OCI-LY1 (cell line): Measurements from ENCODE around the gene TWF1.

Experiments
- H2AFZ ChIP-seq: fragments of 200-600 bp; sonication (generic), shearing (Covaris generic); 2 replicates; pipeline ENCODE4 v1.6.0; 2014; ENCODE audit warnings: antibody characterized with exemption, mild to moderate bottlenecking, low read length
- H3F3A ChIP-seq: fragments of 200-600 bp; sonication (generic), shearing (Covaris generic); 2 replicates; pipeline ENCODE4 v1.6.0; 2014; ENCODE audit warnings: mild to moderate bottlenecking, antibody characterized with exemption, low read length, moderate library complexity; ENCODE audit not compliant: insufficient read depth
- H3K27ac ChIP-seq: fragments of 200-600 bp; sonication (generic); 2 replicates; pipeline ENCODE4 v1.5.1; 2014; ENCODE audit warnings: low read length, mixed run types, mild to moderate bottlenecking, low read depth; ENCODE audit not compliant: poor library complexity, severe bottlenecking
- H3K27me3 ChIP-seq: fragments of 200-600 bp; sonication (generic); 2 replicates; pipeline ENCODE4 v1.6.0; 2014; ENCODE audit warnings: antibody characterized with exemption, mild to moderate bottlenecking, low read length, moderate library complexity; ENCODE audit not compliant: insufficient read depth
- H3K36me3 ChIP-seq: fragments of 200-600 bp; sonication (generic); 2 replicates; pipeline ENCODE4 v1.6.1; 2014; ENCODE audit warnings: mild to moderate bottlenecking, antibody characterized with exemption, low read length, moderate library complexity, mixed read lengths; ENCODE audit not compliant: insufficient read depth
- H3K4me1 ChIP-seq: fragments of 200-600 bp; sonication (generic); 2 replicates; pipeline ENCODE4 v1.5.1; 2014; ENCODE audit warnings: mild to moderate bottlenecking, low read length, moderate library complexity; ENCODE audit not compliant: insufficient read depth, severe bottlenecking
- H3K4me2 ChIP-seq: fragments of 200-600 bp; sonication (generic), shearing (Covaris generic); 2 replicates; pipeline ENCODE4 v1.6.1; 2014; ENCODE audit warnings: low read length
- H3K4me3 ChIP-seq: fragments of 200-600 bp; sonication (generic); 2 replicates; pipeline ENCODE4 v1.5.1; 2014; ENCODE audit warnings: low read length, low read depth, mild to moderate bottlenecking, mixed read lengths; ENCODE audit not compliant: poor library complexity, severe bottlenecking
- H3K79me2 ChIP-seq: fragments of 200-600 bp; shearing (Covaris generic); 2 replicates; pipeline ENCODE4 v1.6.1; 2016; ENCODE audit warnings: mixed run types, low read length, mixed read lengths; ENCODE audit not compliant: insufficient read depth
- H3K9ac ChIP-seq: fragments of 200-600 bp; sonication (generic), shearing (Covaris generic); 2 replicates; pipeline ENCODE4 v1.6.1; 2014; ENCODE audit warnings: mild to moderate bottlenecking, low read length, mixed read lengths
- H3K9me2 ChIP-seq: fragments of 200-600 bp; sonication (generic), shearing (Covaris generic); 2 replicates; pipeline ENCODE4 v1.6.1; 2014; ENCODE audit warnings: low read depth, mild to moderate bottlenecking, low read length, mixed read lengths
- H3K9me3 ChIP-seq: fragments of 200-600 bp; shearing (Covaris generic); 2 replicates; pipeline ENCODE4 v1.6.1; 2014; ENCODE audit warnings: low read length, mixed read lengths
- H4K20me1 ChIP-seq: fragments of 200-600 bp; sonication (generic), shearing (Covaris generic); 2 replicates; pipeline ENCODE4 v1.6.0; 2016; ENCODE audit warnings: mild to moderate bottlenecking, low read length; ENCODE audit not compliant: insufficient read depth
- CTCF ChIP-seq: fragments of 200-600 bp; sonication (generic), shearing (Covaris generic); IDR thresholded peaks from 2 replicates; pipeline ENCODE4 v1.5.1; 2017; ENCODE audit warnings: mild to moderate bottlenecking, antibody characterized with exemption, low read length, moderate library complexity, mixed read lengths
- EZH2 ChIP-seq: fragments of 200-600 bp; sonication (generic), shearing (Covaris generic); IDR thresholded peaks from 2 replicates; pipeline ENCODE4 v1.8.0; 2017; ENCODE audit warnings: borderline replicate concordance, mixed run types, mild to moderate bottlenecking, antibody characterized with exemption, low read length, moderate library complexity, mixed read lengths

TWF1 gene

GRCh38 chr12:43797561-43798217, 8.4 kb downstream of the TWF1 start:
- Histone ChIP-seq H4K20me1 (no peaks in the 10 kb centered on the region), H3K4me1 (no peaks in the 10 kb centered on the region), H3K36me3 (peaks cover 79% of the 10 kb centered on the region), H3K79me2 (0 out of 2 replicates have a peak, but pooled peaks cover 4% of the 10 kb centered on the region), H3K27ac (no peak overlapping the region), H3K9me2 (no peaks in the 10 kb centered on the region), H2AFZ (no peak overlapping the region), H3K9me3 (no peaks in the 10 kb centered on the region), H3K4me3 (no peak overlapping the region), H3F3A (no peaks in the 10 kb centered on the region), H3K4me2 (no peak overlapping the region), H3K27me3 (no peaks in the 10 kb centered on the region), H3K9ac (no peak overlapping the region)
- no peak for TF ChIP-seq CTCF
- TF ChIP-seq EZH2: no peak

GRCh38 chr12:43795716-43796280, 10.3 kb downstream of the TWF1 start:
- Histone ChIP-seq H3K4me2 (no peak overlapping the region), H3K4me1 (no peaks in the 10 kb centered on the region), H3F3A (no peaks in the 10 kb centered on the region), H3K9me3 (no peaks in the 10 kb centered on the region), H3K27me3 (no peaks in the 10 kb centered on the region), H4K20me1 (no peaks in the 10 kb centered on the region), H2AFZ (no peak overlapping the region), H3K27ac (no peak overlapping the region), H3K79me2 (no peaks in the 10 kb centered on the region), H3K4me3 (no peak overlapping the region), H3K36me3 (peaks cover 62% of the 10 kb centered on the region), H3K9me2 (no peaks in the 10 kb centered on the region), H3K9ac (no peak overlapping the region)
- no peak for TF ChIP-seq CTCF
- no peak for TF ChIP-seq EZH2

GRCh38 chr12:43789941-43790340, 16.2 kb downstream of the TWF1 start:
- Histone ChIP-seq H3K79me2 (no peaks in the 10 kb centered on the region), H4K20me1 (no peaks in the 10 kb centered on the region), H3K4me2 (no peak overlapping the region), H3K36me3 (peaks cover 32% of the 10 kb centered on the region), H3K27ac (no peak overlapping the region), H3K9me2 (no peaks in the 10 kb centered on the region), H3K4me3 (no peak overlapping the region), H3F3A (no peaks in the 10 kb centered on the region), H3K4me1 (no peaks in the 10 kb centered on the region), H3K9me3 (no peaks in the 10 kb centered on the region), H2AFZ (no peak overlapping the region), H3K9ac (no peak overlapping the region), H3K27me3 (no peaks in the 10 kb centered on the region)
- TF ChIP-seq EZH2 (no peak), CTCF (no peak)
